ENCODE results near the gene PHF21A.

GRCh38 chr11:46107408-46107718 lies 13.9 kb downstream of the PHF21A start:
- TF ChIP-seq RELA (CRISPR knock-in tag; IDR thresholded peaks at IDR 0.05; ENCODE audit: borderline replicate concordance) (no peak), FOXJ3 (CRISPR knock-in tag; IDR thresholded peaks at IDR 0.05; ENCODE audit: borderline replicate concordance) (no peak), CTCF (IDR thresholded peaks at IDR 0.05) (no peak), ATF6 (CRISPR knock-in tag; IDR thresholded peaks at IDR 0.05) (no peak), NR2C2 (CRISPR knock-in tag; IDR thresholded peaks at IDR 0.05) (no peak), EMX1 (CRISPR knock-in tag; IDR thresholded peaks at IDR 0.05) (no peak), ELF4 (CRISPR knock-in tag; IDR thresholded peaks at IDR 0.05; ENCODE audit: low read depth) (no peak), IRF1 (CRISPR knock-in tag; IDR thresholded peaks at IDR 0.05) (no peak), ATF3 (CRISPR knock-in tag; conservative IDR thresholded peaks at IDR 0.05) (no peak)

All from WTC11 (cell line).